AG04449 (cell line): ENCODE results near the gene MYL6B.
A peak's percentile ranks its signal among the peaks of the same experiment; 100 is the strongest.

ENCODE experiments used
- CTCF ChIA-PET: fragments of 350-600 bp; formaldehyde crosslinking; extraction: SDS; loops from one replicate; lab custom pipeline; 2021; ENCODE audit warnings: antibody characterized with exemption; lab: Yijun Ruan, JAX
- POLR2A ChIA-PET: fragments of 400-600, 350-600 bp; formaldehyde crosslinking; extraction: SDS; loops from one replicate; lab custom pipeline; 2020; ENCODE audit warnings: antibody characterized with exemption, inconsistent platforms; lab: Yijun Ruan, JAX
- DNase-seq: peaks from one replicate; pipeline ENCODE4 v3.0.0-alpha.2; 2010; ENCODE audit warnings: low read depth, low spot score
- H3K4me3 ChIP-seq: 2 replicates; pipeline ENCODE4 v1.5.1; 2011; ENCODE audit warnings: low read depth, mild to moderate bottlenecking, control low read depth, low read length
- CTCF ChIP-seq: IDR thresholded peaks from one replicate; pipeline ENCODE4 v1.5.1; 2011; ENCODE audit warnings: mild to moderate bottlenecking, moderate library complexity, low read length, control low read depth, inconsistent platforms; ENCODE audit not compliant: insufficient read depth; ENCODE audit errors: missing control alignments

MYL6B gene

DNA sequence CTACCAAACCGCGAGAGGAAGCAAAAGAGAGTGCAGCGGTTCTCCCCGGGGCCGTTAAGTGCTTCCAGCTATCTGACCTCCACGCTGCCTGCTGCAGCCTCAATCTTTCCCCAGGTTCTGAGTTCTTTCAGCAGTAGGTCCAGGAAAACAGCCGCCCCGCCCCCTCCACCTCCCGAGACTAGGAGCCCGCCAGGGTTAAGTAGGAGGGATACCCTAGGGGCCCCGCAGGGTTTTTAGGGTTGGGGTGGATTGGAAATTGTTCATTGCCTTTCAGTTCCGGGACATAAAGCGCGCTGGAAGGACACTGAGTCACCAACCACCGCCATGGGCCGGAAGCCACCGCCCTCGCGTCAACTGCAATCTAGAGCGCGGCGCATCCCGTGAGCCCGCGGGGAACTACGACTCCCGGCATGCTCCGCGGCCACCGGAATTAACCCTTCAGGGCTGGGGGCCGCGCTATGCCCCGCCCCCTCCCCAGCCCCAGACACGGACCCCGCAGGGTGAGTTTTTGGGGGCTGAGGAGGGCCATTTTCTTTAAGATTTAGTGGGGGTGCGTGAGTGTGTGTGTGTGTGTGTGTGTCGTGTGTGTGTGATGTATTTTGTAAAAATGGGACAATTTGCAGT, at the start of gene MYL6B:
TSS of gene MYL6B (plus strand) at position 456 of the 624 bp plus-strand sequence. CDS start 1,332 bp downstream, outside the sequence.
- POLR2A ChIA-PET, result interaction anchor here (0.7 to 1.4 kb wide), 3 partner anchors 10 to 25 kb away, joined by 3 to 5 read pairs (median 5); partner anchors contain the start of gene ESYT1
- CTCF ChIA-PET, result interaction anchor here (0.9 to 1.3 kb wide), 4 partner anchors 22 to 37 kb away, joined by 3 to 7 read pairs (median 4); partner anchors contain the start of genes ESYT1 and SMARCC2
- H3K4me3 ChIP-seq, result peak within 1 kb of the TSS; percentile 68
- peak; percentile 31 for DNase-seq
- TF ChIP-seq CTCF, result no peak

DNA sequence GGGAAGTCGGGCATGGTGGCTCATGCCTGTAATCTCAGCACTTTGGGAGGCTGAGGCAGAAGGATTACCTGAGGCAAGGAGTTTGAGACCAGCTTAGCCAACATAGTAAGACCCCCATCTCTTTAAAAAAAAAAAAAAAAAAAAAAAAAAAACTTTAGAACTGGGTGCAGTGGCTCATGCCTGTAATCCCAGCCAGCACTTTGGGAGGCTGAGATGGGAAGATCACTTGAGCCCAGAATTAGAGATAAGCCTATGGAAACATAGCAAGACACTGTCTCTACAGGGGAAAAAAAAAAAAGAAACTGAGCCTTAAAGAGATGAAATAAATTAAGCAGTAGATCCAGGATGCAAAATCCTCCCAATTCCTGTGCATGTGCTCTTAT, 49.7 kb upstream of the MYL6B start:
- TF ChIP-seq CTCF, result no peak
- no peak overlapping the region for H3K4me3 ChIP-seq
- CTCF ChIA-PET, result interaction anchor here (1.0 to 4.7 kb wide), 7 partner anchors 13 to 41 kb away, joined by 3 to 34 read pairs (median 6); partner anchors contain the start of genes ERBB3 and ZC3H10
- POLR2A ChIA-PET, result no interaction called here
- DNase-seq, result no peak

- ChIA-PET CTCF (interaction anchor here (0.8 to 4.7 kb wide), 9 partner anchors 9 to 59 kb away, joined by 3 to 34 read pairs (median 6); partner anchors contain the start of genes ERBB3 and ZC3H10), POLR2A (interaction anchor here (1.6 to 3.7 kb wide), 3 partner anchors 13 to 57 kb away, joined by 9 to 49 read pairs (median 11); partner anchors contain the start of genes ESYT1, RPL41 and ZC3H10)
- TF ChIP-seq CTCF, result no peak
- DNase-seq, result no peak
- peak overlapping the region; percentile 88 for H3K4me3 ChIP-seq
Observed at GRCh38 chr12:56103066-56103711, 49.2 kb upstream of the MYL6B start.

- POLR2A ChIA-PET, result interaction anchor here (0.7 to 3.7 kb wide), 10 partner anchors 13 to 374 kb away, joined by 3 to 49 read pairs (median 4); partner anchors contain the start of genes ERBB3, ESYT1, ORMDL2 and RAB5B
- H3K4me3 ChIP-seq, result peak overlapping the region; percentile 88
- TF ChIP-seq CTCF, result no peak
- CTCF ChIA-PET, result interaction anchor here (0.7 to 4.7 kb wide), 14 partner anchors 9 to 362 kb away, joined by 3 to 34 read pairs (median 6); partner anchors contain the start of genes ERBB3 and ZC3H10
- no peak for DNase-seq
Observed at GRCh38 chr12:56103823-56104108, 48.6 kb upstream of the MYL6B start.

DNA sequence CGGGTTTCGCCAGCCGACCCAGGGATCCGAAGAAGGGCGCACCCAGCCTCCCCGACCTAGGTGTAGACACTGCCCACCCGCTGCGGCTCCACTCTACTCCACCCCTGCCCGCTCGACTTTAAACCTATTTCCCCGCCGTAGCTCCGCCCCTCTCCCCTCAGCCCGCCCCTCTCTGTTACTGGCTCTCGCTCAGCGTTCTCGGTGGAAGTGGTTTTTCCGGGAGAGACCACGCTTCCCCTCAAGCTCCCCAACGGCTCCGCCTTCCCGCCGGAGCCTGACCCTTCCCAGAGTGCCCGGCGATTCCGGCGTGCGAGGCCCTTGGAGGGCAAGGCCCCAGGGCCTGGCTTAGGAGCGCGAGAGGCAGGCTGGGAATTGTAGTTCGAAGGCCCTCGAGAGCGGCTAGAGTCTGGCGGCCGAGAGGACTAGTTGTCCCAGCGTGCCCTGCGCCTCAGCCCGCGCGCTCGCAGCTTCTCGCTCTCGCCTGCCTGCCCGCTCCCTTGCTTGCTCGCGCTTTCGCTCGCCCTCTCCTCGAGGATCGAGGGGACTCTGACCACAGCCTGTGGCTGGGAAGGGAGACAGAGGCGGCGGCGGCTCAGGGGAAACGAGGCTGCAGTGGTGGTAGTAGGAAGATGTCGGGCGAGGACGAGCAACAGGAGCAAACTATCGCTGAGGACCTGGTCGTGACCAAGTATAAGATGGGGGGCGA, 48.1 kb upstream of the MYL6B start, which contains the start of gene PA2G4:
TSS of gene PA2G4 (plus strand) at position 451 of the 706 bp plus-strand sequence. CDS start at position 630, 179 bp downstream.
- DNase-seq, result peak; percentile 85

More for the DNA sequence above, 48.1 kb upstream of the MYL6B start, which contains the start of gene PA2G4:
- POLR2A ChIA-PET, result interaction anchor here (0.6 to 3.7 kb wide), 13 partner anchors 9 to 374 kb away, joined by 3 to 49 read pairs (median 4); partner anchors contain the start of genes ERBB3, ESYT1, ORMDL2 and RAB5B
- CTCF ChIA-PET, result interaction anchor here (0.7 to 4.7 kb wide), 16 partner anchors 8 to 364 kb away, joined by 3 to 34 read pairs (median 4); partner anchors contain the start of genes ERBB3 and ZC3H10
- no peak for TF ChIP-seq CTCF
- H3K4me3 ChIP-seq, result peak within 1 kb of the TSS; percentile 88
